Adrenal gland (tissue), 12 donors: Measurements from ENCODE around the gene ZDHHC24. TPM values are rescaled to one million over a fixed set of nuclear protein-coding genes. Genes with fewer than 3 reads are reported as not detected.

Experiments
- DNase-seq, 7 donors: peaks; one replicate each; pipeline ENCODE4 v3.0.0-alpha.2; 2019 to 2020
- H3K27ac ChIP-seq, 5 donors: fragments of 200-600 bp; sonication (generic) in 4 of 5; 1 replicate in 3 of 5; 2 replicates in 2 of 5; pipeline versions ENCODE4 v1.5.1 to v1.8.0; 2016 to 2020; ENCODE audit warnings: mild to moderate bottlenecking in 1 of 5
- H3K27me3 ChIP-seq: fragments of 200-600 bp; 2 replicates; pipeline ENCODE4 v1.8.0; 2021
- H3K36me3 ChIP-seq, 2 donors: fragments of 200-600 bp; replicated peaks in 1 of 2; 1 replicate in 1 of 2; 2 replicates in 1 of 2; pipeline versions ENCODE4 v1.5.1 to v1.8.0; 2018 to 2022
- H3K4me1 ChIP-seq, 2 donors: fragments of 200-600 bp; replicated peaks in 1 of 2; 1 replicate in 1 of 2; 2 replicates in 1 of 2; pipeline versions ENCODE4 v1.5.1 to v1.8.0; 2018 to 2021
- H3K4me3 ChIP-seq, 4 donors: fragments of 200-600 bp; sonication (generic) in 3 of 4; one replicate each; pipeline ENCODE4 v1.5.1; 2016 to 2018
- H3K9me3 ChIP-seq, 3 donors: fragments of 200-600 bp; sonication (generic) in 1 of 3; replicated peaks in 1 of 3; 1 replicate in 2 of 3; 2 replicates in 1 of 3; pipeline versions ENCODE4 v1.5.1 to v1.8.0; 2016 to 2021
- POLR2A ChIP-seq, 2 donors: fragments of 450-650 bp; IDR thresholded peaks; one replicate each; pipeline ENCODE4 v1.6.1; 2017; ENCODE audit warnings: antibody characterized with exemption in 2 of 2, mild to moderate bottlenecking in 2 of 2, moderate library complexity in 1 of 2
- WGBS, 4 donors: extraction: QIAGEN DNeasy Blood & Tissue Kit in 2 of 4; methylation state at CpG; one replicate each; pipeline versions ENCODE4 v1.1.5 to v1.1.7; 2013 to 2017; 5-methylcytosine and 5-hydroxymethylcytosine counted together
- intact Hi-C, 2 donors: fragments of 100-400 bp; cut with DNase I; formaldehyde crosslinking; loops; one replicate each; pipeline versions ENCODE4 v1.14.1 to v1.15.0; 2022 to 2023
- polyA plus RNA-seq, 3 donors: library from polyadenylated mRNA; stranded (reverse); fragments of 200-250 nt in 2 of 3; fragments of 350-450 nt in 1 of 3; fragmentation: Illumina TruSeq in 1 of 3; extraction: RNeasy Lipid Tissue Mini Kit (QIAGEN cat#74804) in 1 of 3; gene quantifications; one replicate each; pipeline ENCODE4 v1.2.3, GENCODE V29; 2013 to 2014
- total RNA-seq, 9 donors: library from RNA; depleted of rRNA in 4 of 9; stranded (reverse); fragments of >200 nt in 4 of 9; fragments of 120-200 nt in 1 of 9; fragmentation: NEBNext Ultra II Directional in 1 of 9; extraction: Animal tissue kit (Norgen Biotek cat#: 25700) in 1 of 9; gene quantifications; one replicate each; pipeline versions ENCODE4 v1.1.0 to v1.2.4, GENCODE V29; 2013 to 2023
- TF ChIP-seq, protein P1 (sequence below), 6 experiments: fragments of 450-650 bp in 4 of 6; fragments of 200-600 bp in 2 of 6; sonication (generic) in 1 of 6; IDR thresholded peaks; 1 replicate in 5 of 6; 2 replicates in 1 of 6; pipeline versions ENCODE4 v1.5.1 to v1.8.0; 2016 to 2021; ENCODE audit warnings: antibody characterized with exemption in 6 of 6, mild to moderate bottlenecking in 2 of 6, moderate library complexity in 1 of 6
- donor health status: healthy with polysubstance abuse.
- donor health status: Bipolar disorder and iron deficiency.
- donor health status: DM: yes; HTN: yes; CAD: no.
- donor health status: DM: no; HTN: no; CAD: no.
- donor health status: DM: no; HTN: no; CAD: no.
- donor health status: DM: yes; HTN: yes; CAD: no.

The ZDHHC24 gene
- total and polyA plus RNA-seq, 12 donors = 8.6 to 34.7 (median 18.8) TPM

GRCh38 chr11:66471142-66471541, 74.7 kb downstream of the ZDHHC24 start:
- H3K4me1 ChIP-seq = peaks cover 7 to 10% of the 10 kb centered on the region in 2 donors
- 95 to 99% (median 97%) methylated on average over 16 of the region's 16 CpGs for WGBS, 4 donors
- no peaks in the 10 kb centered on the region for H3K27me3 ChIP-seq
- no peaks in the 10 kb centered on the region for H3K9me3 ChIP-seq
- TF ChIP-seq, protein P1, sequence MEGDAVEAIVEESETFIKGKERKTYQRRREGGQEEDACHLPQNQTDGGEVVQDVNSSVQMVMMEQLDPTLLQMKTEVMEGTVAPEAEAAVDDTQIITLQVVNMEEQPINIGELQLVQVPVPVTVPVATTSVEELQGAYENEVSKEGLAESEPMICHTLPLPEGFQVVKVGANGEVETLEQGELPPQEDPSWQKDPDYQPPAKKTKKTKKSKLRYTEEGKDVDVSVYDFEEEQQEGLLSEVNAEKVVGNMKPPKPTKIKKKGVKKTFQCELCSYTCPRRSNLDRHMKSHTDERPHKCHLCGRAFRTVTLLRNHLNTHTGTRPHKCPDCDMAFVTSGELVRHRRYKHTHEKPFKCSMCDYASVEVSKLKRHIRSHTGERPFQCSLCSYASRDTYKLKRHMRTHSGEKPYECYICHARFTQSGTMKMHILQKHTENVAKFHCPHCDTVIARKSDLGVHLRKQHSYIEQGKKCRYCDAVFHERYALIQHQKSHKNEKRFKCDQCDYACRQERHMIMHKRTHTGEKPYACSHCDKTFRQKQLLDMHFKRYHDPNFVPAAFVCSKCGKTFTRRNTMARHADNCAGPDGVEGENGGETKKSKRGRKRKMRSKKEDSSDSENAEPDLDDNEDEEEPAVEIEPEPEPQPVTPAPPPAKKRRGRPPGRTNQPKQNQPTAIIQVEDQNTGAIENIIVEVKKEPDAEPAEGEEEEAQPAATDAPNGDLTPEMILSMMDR (IDR thresholded peaks at IDR 0.05) = no peak
- no peak for TF ChIP-seq POLR2A (IDR thresholded peaks at IDR 0.05)
- no peak overlapping the region for H3K4me3 ChIP-seq
- no peak overlapping the region for H3K27ac ChIP-seq
- DNase-seq = no peak
- peaks cover 0 to 28% of the 10 kb centered on the region in 2 donors for H3K36me3 ChIP-seq
- intact Hi-C loops = no loop called here

Other genes starting within 250 kb of the ZDHHC24 start
- 10 to 100 TPM in 7 of 9 donors, 1 to 10 TPM in 2; 3.8 to 21.7 (median 15.1) TPM for gene CD248, start 229.0 kb downstream of the ZDHHC24 start, total RNA-seq
- 10 to 100 TPM in 2 of 3 donors, 1 to 10 TPM in 1; 4.2 to 28.0 (median 19.2) TPM for gene CD248, start 229.0 kb downstream of the ZDHHC24 start, polyA plus RNA-seq
- gene RIN1, start 209.6 kb downstream of the ZDHHC24 start, total RNA-seq = 10 to 100 TPM in 2 of 9 donors, 1 to 10 TPM in 7; 1.8 to 13.1 (median 6.3) TPM
- 10 to 100 TPM in 2 of 3 donors, 1 to 10 TPM in 1; 1.6 to 15.2 (median 10.9) TPM for gene RIN1, start 209.6 kb downstream of the ZDHHC24 start, polyA plus RNA-seq
- gene BRMS1, start 200.9 kb downstream of the ZDHHC24 start, total RNA-seq = 10 to 100 TPM; 22.4 to 52.4 (median 41.6) TPM
- 10 to 100 TPM; 41.1 to 55.3 (median 53.8) TPM for gene BRMS1, start 200.9 kb downstream of the ZDHHC24 start, polyA plus RNA-seq
- 100 to 1,000 TPM in 1 of 9 donors, 10 to 100 TPM in 8; 36.1 to 115 (median 61.8) TPM for gene B4GAT1, start 198.4 kb downstream of the ZDHHC24 start, total RNA-seq
- gene B4GAT1, start 198.4 kb downstream of the ZDHHC24 start, polyA plus RNA-seq = 10 to 100 TPM; 20.8 to 31.5 (median 24.6) TPM
- gene SLC29A2, start 174.3 kb downstream of the ZDHHC24 start, total RNA-seq = 1 to 10 TPM in 6 of 9 donors, under 1 TPM in 2, not detected in 1; 0.84 to 2.5 (median 1.2) TPM
- 1 to 10 TPM in 2 of 3 donors, under 1 TPM in 1; 0.48 to 4.7 (median 4.5) TPM for gene SLC29A2, start 174.3 kb downstream of the ZDHHC24 start, polyA plus RNA-seq
- gene NPAS4, start 125.0 kb downstream of the ZDHHC24 start, total RNA-seq = under 1 TPM in 3 of 9 donors, not detected in 6; 0.06 to 0.55 (median 0.47) TPM
- gene NPAS4, start 125.0 kb downstream of the ZDHHC24 start, polyA plus RNA-seq = under 1 TPM; 0.24 to 0.72 (median 0.26) TPM
- 10 to 100 TPM; 27.7 to 53.8 (median 33.9) TPM for gene MRPL11, start 107.2 kb downstream of the ZDHHC24 start, total RNA-seq
- 10 to 100 TPM; 22.3 to 40.6 (median 27.3) TPM for gene MRPL11, start 107.2 kb downstream of the ZDHHC24 start, polyA plus RNA-seq
- gene PELI3, start 79.1 kb downstream of the ZDHHC24 start, total RNA-seq = 10 to 100 TPM in 8 of 9 donors, 1 to 10 TPM in 1; 10.0 to 34.3 (median 21.1) TPM
- gene PELI3, start 79.1 kb downstream of the ZDHHC24 start, polyA plus RNA-seq = 10 to 100 TPM in 2 of 3 donors, 1 to 10 TPM in 1; 6.4 to 24.5 (median 13.0) TPM
- gene DPP3, start 65.6 kb downstream of the ZDHHC24 start, total RNA-seq = 10 to 100 TPM; 25.5 to 70.9 (median 43.3) TPM
- gene DPP3, start 65.6 kb downstream of the ZDHHC24 start, polyA plus RNA-seq = 10 to 100 TPM; 23.6 to 27.2 (median 24.3) TPM
- gene BBS1, start 35.4 kb downstream of the ZDHHC24 start, total RNA-seq = 100 to 1,000 TPM in 2 of 9 donors, 10 to 100 TPM in 7; 27.7 to 132 (median 56.8) TPM
- 10 to 100 TPM; 24.1 to 39.5 (median 26.7) TPM for gene BBS1, start 35.4 kb downstream of the ZDHHC24 start, polyA plus RNA-seq
- gene ACTN3, start 855 bp upstream of the ZDHHC24 start, total RNA-seq = under 1 TPM in 2 of 9 donors, not detected in 7; 0.06 to 0.26 TPM
- gene ACTN3, start 855 bp upstream of the ZDHHC24 start, polyA plus RNA-seq = under 1 TPM; 0.09 to 0.16 (median 0.13) TPM
- 100 to 1,000 TPM in 8 of 9 donors, 10 to 100 TPM in 1; 57.4 to 264 (median 181) TPM for gene CTSF, start 22.6 kb upstream of the ZDHHC24 start, total RNA-seq
- 10 to 100 TPM; 37.0 to 54.6 (median 44.4) TPM for gene CTSF, start 22.6 kb upstream of the ZDHHC24 start, polyA plus RNA-seq
- gene CCDC87, start 47.0 kb upstream of the ZDHHC24 start, total RNA-seq = under 1 TPM; 0.30 to 0.84 (median 0.50) TPM
- under 1 TPM; 0.13 to 0.90 (median 0.24) TPM for gene CCDC87, start 47.0 kb upstream of the ZDHHC24 start, polyA plus RNA-seq
- 10 to 100 TPM; 21.9 to 83.5 (median 43.8) TPM for gene CCS, start 47.1 kb upstream of the ZDHHC24 start, total RNA-seq
- 100 to 1,000 TPM in 2 of 3 donors, 10 to 100 TPM in 1; 22.7 to 204 (median 188) TPM for gene CCS, start 47.1 kb upstream of the ZDHHC24 start, polyA plus RNA-seq
- 100 to 1,000 TPM in 1 of 9 donors, 10 to 100 TPM in 8; 32.3 to 106 (median 44.1) TPM for gene RBM14, start 70.6 kb upstream of the ZDHHC24 start, total RNA-seq
- gene RBM14, start 70.6 kb upstream of the ZDHHC24 start, polyA plus RNA-seq = 10 to 100 TPM; 29.1 to 96.7 (median 39.1) TPM
- 100 to 1,000 TPM in 7 of 9 donors, 10 to 100 TPM in 2; 89.9 to 243 (median 139) TPM for gene RBM4, start 92.7 kb upstream of the ZDHHC24 start, total RNA-seq
- gene RBM4, start 92.7 kb upstream of the ZDHHC24 start, polyA plus RNA-seq = 100 to 1,000 TPM in 1 of 3 donors, 10 to 100 TPM in 2; 70.0 to 205 (median 79.4) TPM
- gene RBM4B, start 131.8 kb upstream of the ZDHHC24 start, total RNA-seq = 10 to 100 TPM in 8 of 9 donors, 1 to 10 TPM in 1; 9.9 to 40.3 (median 18.9) TPM
- 10 to 100 TPM; 20.9 to 29.8 (median 23.3) TPM for gene RBM4B, start 131.8 kb upstream of the ZDHHC24 start, polyA plus RNA-seq
- gene SPTBN2, start 183.2 kb upstream of the ZDHHC24 start, total RNA-seq = 10 to 100 TPM in 8 of 9 donors, 1 to 10 TPM in 1; 7.2 to 81.8 (median 63.7) TPM
- gene SPTBN2, start 183.2 kb upstream of the ZDHHC24 start, polyA plus RNA-seq = 10 to 100 TPM; 19.7 to 78.9 (median 28.5) TPM